Astrocyte of the spinal cord (primary cell): ENCODE data around the gene TEX101.
A peak's percentile ranks its signal among the peaks of the same experiment; 100 is the strongest.

Source experiments
- DNase-seq: peaks from one replicate; pipeline ENCODE4 v3.0.0; 2011; ENCODE audit warnings: low read depth, low spot score
- H3K4me3 ChIP-seq: 2 replicates; pipeline ENCODE4 v1.5.1; 2011; ENCODE audit warnings: low read depth, mild to moderate bottlenecking, low read length, moderate library complexity
- in situ Hi-C: cut with HindIII; loops from 2 replicates; pipeline ENCODE4 v1.10.0; 2017; ENCODE audit warnings: low sequenced_read_pairs
- TF ChIP-seq, protein P1 (sequence below): IDR thresholded peaks from 2 replicates; pipeline ENCODE4 v1.5.1; 2012; ENCODE audit warnings: low read depth, mild to moderate bottlenecking, low read length, inconsistent platforms

TEX101 gene

DNA sequence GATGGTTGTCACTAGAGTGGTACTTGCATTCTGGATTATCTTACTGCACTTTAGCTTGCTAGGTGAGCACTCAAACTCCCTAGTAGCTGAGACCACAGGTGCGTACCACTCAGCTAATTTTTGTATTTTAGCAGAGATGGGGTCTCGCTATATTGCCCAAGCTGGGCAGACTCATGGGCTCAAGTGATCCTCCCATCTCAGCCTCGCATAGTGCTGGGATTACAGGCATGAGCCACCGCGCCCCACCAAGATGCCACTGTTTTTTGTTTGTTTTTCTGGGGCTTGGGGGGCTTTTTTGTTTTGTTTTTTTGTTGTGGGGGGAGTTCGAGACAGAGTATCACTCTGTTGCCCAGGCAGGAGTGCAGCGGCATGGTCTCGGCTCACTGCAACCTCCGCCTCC lies 33.0 kb downstream of the TEX101 start:
- H3K4me3 ChIP-seq, result no peak overlapping the region
- in situ Hi-C loops, result no loop called here
- DNase-seq, result no peak
- TF ChIP-seq, protein P1, sequence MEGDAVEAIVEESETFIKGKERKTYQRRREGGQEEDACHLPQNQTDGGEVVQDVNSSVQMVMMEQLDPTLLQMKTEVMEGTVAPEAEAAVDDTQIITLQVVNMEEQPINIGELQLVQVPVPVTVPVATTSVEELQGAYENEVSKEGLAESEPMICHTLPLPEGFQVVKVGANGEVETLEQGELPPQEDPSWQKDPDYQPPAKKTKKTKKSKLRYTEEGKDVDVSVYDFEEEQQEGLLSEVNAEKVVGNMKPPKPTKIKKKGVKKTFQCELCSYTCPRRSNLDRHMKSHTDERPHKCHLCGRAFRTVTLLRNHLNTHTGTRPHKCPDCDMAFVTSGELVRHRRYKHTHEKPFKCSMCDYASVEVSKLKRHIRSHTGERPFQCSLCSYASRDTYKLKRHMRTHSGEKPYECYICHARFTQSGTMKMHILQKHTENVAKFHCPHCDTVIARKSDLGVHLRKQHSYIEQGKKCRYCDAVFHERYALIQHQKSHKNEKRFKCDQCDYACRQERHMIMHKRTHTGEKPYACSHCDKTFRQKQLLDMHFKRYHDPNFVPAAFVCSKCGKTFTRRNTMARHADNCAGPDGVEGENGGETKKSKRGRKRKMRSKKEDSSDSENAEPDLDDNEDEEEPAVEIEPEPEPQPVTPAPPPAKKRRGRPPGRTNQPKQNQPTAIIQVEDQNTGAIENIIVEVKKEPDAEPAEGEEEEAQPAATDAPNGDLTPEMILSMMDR, result no peak

DNA sequence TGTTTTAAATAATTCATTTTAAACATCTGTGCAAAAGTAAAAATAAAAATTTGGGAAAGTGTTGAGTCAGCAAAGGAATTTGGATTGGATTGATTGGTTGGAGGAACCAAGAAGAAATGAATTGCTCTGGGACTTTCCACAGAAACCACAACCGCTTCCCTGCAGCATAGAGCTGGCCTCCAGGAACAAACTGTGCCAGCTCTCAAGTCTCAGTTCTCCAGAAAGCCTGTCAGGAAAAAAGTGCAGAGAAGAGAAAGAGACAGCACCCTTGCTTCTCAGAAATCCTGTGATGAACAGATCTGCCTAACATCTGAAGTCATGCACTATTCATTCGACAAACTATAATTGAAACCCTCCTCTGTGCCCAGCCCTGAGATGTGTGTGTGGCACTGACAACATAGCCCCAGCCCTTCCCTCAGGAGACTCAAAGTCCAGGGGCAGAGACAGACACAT lies 35.9 kb downstream of the TEX101 start:
- no peak overlapping the region for H3K4me3 ChIP-seq
- in situ Hi-C loops, result no loop called here
- peak; percentile 60 for DNase-seq
- TF ChIP-seq, protein P1, result no peak

DNA sequence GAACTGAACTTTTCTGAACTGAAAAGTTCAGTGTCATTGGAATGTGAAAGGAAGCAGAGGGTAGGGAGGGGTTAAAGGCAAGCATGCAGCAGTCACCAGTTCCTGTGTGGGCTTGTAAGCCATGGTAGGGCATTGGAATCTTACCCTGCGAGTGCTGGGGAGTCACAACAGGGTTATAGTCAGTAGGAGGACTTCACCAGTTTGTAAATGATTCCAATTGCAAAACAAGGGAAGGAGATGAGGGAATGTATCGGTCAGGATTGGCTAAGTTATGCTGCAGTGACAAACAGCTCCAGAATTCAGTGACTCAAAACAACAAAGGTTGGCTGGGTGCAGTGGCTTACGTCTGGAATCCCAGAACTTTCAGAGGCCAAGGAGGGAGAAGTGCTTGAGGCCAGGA lies 37.9 kb downstream of the TEX101 start:
- in situ Hi-C loops, result no loop called here
- TF ChIP-seq, protein P1, result no peak
- no peak overlapping the region for H3K4me3 ChIP-seq
- no peak for DNase-seq

DNA sequence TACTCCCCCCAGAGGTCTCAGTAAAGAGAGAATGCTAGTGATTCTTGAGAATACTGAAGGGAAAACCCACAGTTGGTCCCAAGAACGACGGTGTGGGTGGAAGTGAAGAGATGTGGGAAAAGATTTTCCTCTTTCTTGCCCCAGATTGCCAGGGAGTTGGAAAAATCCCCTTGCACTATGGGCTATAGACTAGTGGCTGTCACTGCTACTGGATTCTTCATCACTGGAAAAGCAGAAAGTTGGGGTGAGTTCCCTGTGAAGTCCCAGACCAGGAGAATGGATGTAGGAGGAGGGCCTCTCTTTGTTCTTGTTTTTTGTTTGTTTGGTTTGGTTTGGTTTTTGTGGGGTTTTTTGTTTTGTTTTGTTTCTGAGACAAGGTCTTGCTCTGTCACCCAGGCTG lies 39.3 kb downstream of the TEX101 start:
- H3K4me3 ChIP-seq, result no peak overlapping the region
- in situ Hi-C loops, result no loop called here
- no peak for DNase-seq
- TF ChIP-seq, protein P1, result no peak

DNA sequence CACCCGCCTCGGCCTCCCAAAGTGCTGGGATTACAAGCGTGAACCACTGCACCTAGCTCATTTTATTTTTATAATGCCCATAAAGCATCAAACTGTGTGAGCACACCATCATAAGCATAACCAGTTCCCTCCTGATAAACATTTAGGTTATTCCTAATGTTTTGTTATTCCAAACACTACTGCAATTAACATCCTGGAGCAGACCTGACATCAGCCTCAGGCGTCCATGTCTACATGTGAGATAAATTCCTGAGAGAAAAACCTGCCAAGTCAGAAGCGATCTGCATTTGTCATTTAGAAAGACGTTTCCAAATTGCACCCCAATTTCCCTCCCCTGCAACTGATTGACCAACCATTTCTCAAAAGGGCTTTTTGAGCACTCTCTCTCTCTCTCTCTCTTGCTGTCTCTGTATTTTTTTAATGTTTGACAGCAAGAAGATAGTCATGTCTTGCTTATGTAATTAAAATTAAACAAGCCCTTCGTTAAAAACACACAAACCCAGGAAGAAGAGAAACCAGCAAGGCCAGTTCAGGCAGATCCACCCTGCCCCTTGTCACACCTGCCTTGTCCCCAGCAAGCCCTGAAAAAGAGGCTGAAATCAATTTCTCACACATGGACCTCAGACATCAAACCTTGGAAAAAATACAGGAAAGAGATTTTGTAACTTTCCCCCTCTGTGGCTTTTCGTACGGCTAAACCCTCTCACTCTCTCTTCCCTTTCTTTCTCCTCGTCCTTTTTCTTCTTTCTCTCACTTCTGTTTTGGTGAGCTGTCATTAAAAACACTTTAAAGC lies 40.8 kb downstream of the TEX101 start:
- H3K4me3 ChIP-seq, result no peak overlapping the region
- in situ Hi-C loops, result no loop called here
- no peak for DNase-seq
- TF ChIP-seq, protein P1, result no peak

DNA sequence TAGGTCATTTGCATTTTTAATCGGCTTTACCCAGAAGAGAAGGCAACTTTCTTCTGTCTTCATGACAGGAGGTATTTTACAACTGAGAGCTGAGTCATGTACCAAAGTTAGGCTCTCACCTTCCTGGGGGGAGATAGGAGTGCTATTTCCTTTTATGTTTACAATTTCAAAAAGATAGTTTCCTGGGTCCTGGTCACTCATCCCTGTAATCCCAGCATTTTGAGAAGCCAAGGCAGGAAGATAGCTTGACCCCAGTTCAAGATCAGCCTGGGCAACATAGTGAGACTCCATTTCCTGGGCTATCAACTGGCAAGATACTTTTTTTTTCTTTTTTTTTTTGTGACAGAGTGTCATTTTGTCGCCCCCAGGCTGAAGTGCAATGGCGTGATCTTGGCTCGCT lies 43.1 kb downstream of the TEX101 start:
- DNase-seq, result no peak
- H3K4me3 ChIP-seq, result no peak overlapping the region
- in situ Hi-C loops, result no loop called here
- TF ChIP-seq, protein P1, result no peak
